DOHH2 (cell line): Measurements from ENCODE around the gene PIR.

ENCODE experiments used
- CTCF ChIP-seq: fragments of 200-600 bp; sonication (generic); IDR thresholded peaks from one replicate; pipeline ENCODE4 v1.5.1; 2014; ENCODE audit warnings: antibody characterized with exemption, mild to moderate bottlenecking, low read depth, low read length; ENCODE audit not compliant: poor library complexity, severe bottlenecking
- EZH2phosphoT487 ChIP-seq: fragments of 200-600 bp; sonication (generic); IDR thresholded peaks from 2 replicates; pipeline ENCODE4 v1.6.1; 2017; ENCODE audit warnings: borderline replicate concordance, mild to moderate bottlenecking, antibody characterized with exemption, low read length, moderate library complexity, mixed read lengths

- TF ChIP-seq CTCF (no peak), EZH2phosphoT487 (no peak)
Measured at GRCh38 chrX:15492469-15492868, 664 bp downstream of the PIR start.
